ENCODE data around the gene FAM120B.
"Not testable (repeated sequence)": the region's sequence is repeated elsewhere in the genome, so short reads cannot be mapped to it uniquely, and the experiment has no call there.

The FAM120B gene

GRCh38 chr6:170347975-170348374 is 41.4 kb downstream of the FAM120B start:
- DNase-seq (ENCODE audit: insufficient read length, low spot score): no peak
- no peak for FAIRE-seq

GRCh38 chr6:170351456-170351855 is 44.9 kb downstream of the FAM120B start:
- FAIRE-seq: not testable (repeated sequence)

GRCh38 chr6:170355190-170355589 is 48.6 kb downstream of the FAM120B start:
- DNase-seq (ENCODE audit: insufficient read length, low spot score); FAIRE-seq: not testable (repeated sequence)

More at GRCh38 chr6:170351456-170351855, 44.9 kb downstream of the FAM120B start:
- DNase-seq (ENCODE audit: insufficient read length, low spot score): not testable (repeated sequence)

GRCh38 chr6:170355661-170356060 is 49.1 kb downstream of the FAM120B start:
- DNase-seq (ENCODE audit: insufficient read length, low spot score): no peak
- FAIRE-seq: no peak

- peak; percentile 16 for FAIRE-seq
- DNase-seq (ENCODE audit: insufficient read length, low spot score): no peak
Observed at GRCh38 chr6:170357812-170358211, 51.3 kb downstream of the FAM120B start.

- DNase-seq (ENCODE audit: insufficient read length, low spot score) (no peak), FAIRE-seq (no peak)
Observed at GRCh38 chr6:170358496-170358895, 51.9 kb downstream of the FAM120B start.

GRCh38 chr6:170360476-170360875 is 53.9 kb downstream of the FAM120B start:
- FAIRE-seq: no peak

GRCh38 chr6:170361335-170361734 is 54.8 kb downstream of the FAM120B start:
- FAIRE-seq (no peak), DNase-seq (ENCODE audit: insufficient read length, low spot score) (no peak)

More at GRCh38 chr6:170360476-170360875, 53.9 kb downstream of the FAM120B start:
- DNase-seq (ENCODE audit: insufficient read length, low spot score): no peak

GRCh38 chr6:170362121-170362520 is 55.6 kb downstream of the FAM120B start:
- DNase-seq (ENCODE audit: insufficient read length, low spot score) (no peak), FAIRE-seq (no peak)

GRCh38 chr6:170363255-170363654 is 56.7 kb downstream of the FAM120B start:
- no peak for FAIRE-seq
- no peak for DNase-seq (ENCODE audit: insufficient read length, low spot score)

GRCh38 chr6:170365121-170365520 is 58.6 kb downstream of the FAM120B start:
- no peak for FAIRE-seq

GRCh38 chr6:170365593-170365992 is 59.0 kb downstream of the FAM120B start:
- DNase-seq (ENCODE audit: insufficient read length, low spot score): no peak
- no peak for FAIRE-seq

More at GRCh38 chr6:170365121-170365520, 58.6 kb downstream of the FAM120B start:
- DNase-seq (ENCODE audit: insufficient read length, low spot score): no peak

GRCh38 chr6:170366248-170366960 is 59.8 kb downstream of the FAM120B start:
- DNase-seq (ENCODE audit: insufficient read length, low spot score) (no peak), FAIRE-seq (no peak)

GRCh38 chr6:170367241-170367640 is 60.7 kb downstream of the FAM120B start:
- FAIRE-seq (no peak), DNase-seq (ENCODE audit: insufficient read length, low spot score) (no peak)

- FAIRE-seq (no peak), DNase-seq (ENCODE audit: insufficient read length, low spot score) (no peak)
Observed at GRCh38 chr6:170368544-170368943, 62.0 kb downstream of the FAM120B start.

- FAIRE-seq (no peak), DNase-seq (ENCODE audit: insufficient read length, low spot score) (no peak)
Observed at GRCh38 chr6:170369403-170369802, 62.8 kb downstream of the FAM120B start.

- no peak for DNase-seq (ENCODE audit: insufficient read length, low spot score)
- no peak for FAIRE-seq
Observed at GRCh38 chr6:170370416-170370815, 63.9 kb downstream of the FAM120B start.

GRCh38 chr6:170371080-170371479 is 64.5 kb downstream of the FAM120B start:
- no peak for FAIRE-seq
- DNase-seq (ENCODE audit: insufficient read length, low spot score): no peak

GRCh38 chr6:170371588-170371987 is 65.0 kb downstream of the FAM120B start:
- DNase-seq (ENCODE audit: insufficient read length, low spot score) (no peak), FAIRE-seq (no peak)

GRCh38 chr6:170372380-170373325 is 66.1 kb downstream of the FAM120B start:
- FAIRE-seq: no peak
- no peak for DNase-seq (ENCODE audit: insufficient read length, low spot score)
